Erythroblast (primary cell): ENCODE results near the gene WDFY4.

Experiments used
- GATA1 ChIP-seq: IDR thresholded peaks from 2 replicates; pipeline ENCODE4 v1.6.1; 2011; ENCODE audit warnings: low read depth, mild to moderate bottlenecking, control low read depth, low read length, moderate library complexity
- POLR2A ChIP-seq: IDR thresholded peaks from 2 replicates; pipeline ENCODE4 v1.6.1; 2011; ENCODE audit warnings: mild to moderate bottlenecking, low read length

- TF ChIP-seq POLR2A (no peak), GATA1 (no peak)
These were observed 263.9 kb downstream of the WDFY4 start for GRCh38 chr10:48948470-48949037.
